DND-41 (cell line): ENCODE data around the gene ATXN2.

Experiments used
- ATAC-seq: fragments of 200-7000 bp; cut with Tn5 transposase; 3 replicates; pipeline ENCODE4 v1.9.1; 2021; ENCODE audit warnings: low read depth; ENCODE audit not compliant: insufficient read depth
- DNase-seq: peaks from one replicate; pipeline ENCODE4 v3.0.0-alpha.2; 2020
- H2AFZ ChIP-seq: 2 replicates; pipeline ENCODE4 v1.6.0; 2012; ENCODE audit warnings: low read depth, low read length
- H3K27ac ChIP-seq: 2 replicates; pipeline ENCODE4 v1.5.1; 2012; ENCODE audit warnings: low read length, inconsistent platforms
- H3K27me3 ChIP-seq: fragments of 200-600 bp; sonication (generic); 2 replicates; pipeline ENCODE4 v1.6.0; 2012; ENCODE audit warnings: low read length, mild to moderate bottlenecking, inconsistent platforms; ENCODE audit not compliant: insufficient read depth, poor library complexity
- H3K36me3 ChIP-seq: 2 replicates; pipeline ENCODE4 v1.5.1; 2012; ENCODE audit warnings: low read length, inconsistent platforms; ENCODE audit not compliant: insufficient read depth
- H3K4me1 ChIP-seq: 2 replicates; pipeline ENCODE4 v1.5.1; 2012; ENCODE audit warnings: mild to moderate bottlenecking, low read length; ENCODE audit not compliant: insufficient read depth
- H3K4me2 ChIP-seq: 2 replicates; pipeline ENCODE4 v1.6.0; 2012; ENCODE audit warnings: mild to moderate bottlenecking, moderate library complexity, low read length, inconsistent platforms; ENCODE audit not compliant: insufficient read depth
- H3K4me3 ChIP-seq, 2 experiments: fragments of 200-600 bp in 1 of 2; shearing (Covaris generic) in 1 of 2; 2 replicates each; pipeline ENCODE4 v1.5.1; 2012 to 2016; ENCODE audit warnings: inconsistent platforms in 2 of 2, low read length in 2 of 2, mild to moderate bottlenecking in 2 of 2, low read depth in 1 of 2, moderate library complexity in 1 of 2
- H3K79me2 ChIP-seq: 2 replicates; pipeline ENCODE4 v1.6.0; 2012; ENCODE audit warnings: low read length, inconsistent platforms; ENCODE audit not compliant: insufficient read depth
- H3K9ac ChIP-seq: 2 replicates; pipeline ENCODE4 v1.6.0; 2012; ENCODE audit warnings: low read depth, mild to moderate bottlenecking, inconsistent platforms, low read length, moderate library complexity
- H3K9me3 ChIP-seq: 2 replicates; pipeline ENCODE4 v1.5.1; 2012; ENCODE audit warnings: low read length, moderate library complexity, mild to moderate bottlenecking, inconsistent platforms; ENCODE audit not compliant: insufficient read depth, severe bottlenecking
- H4K20me1 ChIP-seq: 2 replicates; pipeline ENCODE4 v1.6.0; 2012; ENCODE audit warnings: low read length; ENCODE audit not compliant: insufficient read depth
- EZH2 ChIP-seq: IDR thresholded peaks from 3 replicates; pipeline ENCODE4 v1.6.1; 2012; ENCODE audit warnings: borderline replicate concordance, low read depth, mild to moderate bottlenecking, moderate library complexity, low read length, inconsistent platforms; ENCODE audit not compliant: severe bottlenecking
- TF ChIP-seq, protein P1 (sequence below): IDR thresholded peaks from 2 replicates; pipeline ENCODE4 v1.5.1; 2012; ENCODE audit warnings: borderline replicate concordance, low read length, moderate library complexity, mild to moderate bottlenecking; ENCODE audit not compliant: poor library complexity, severe bottlenecking; ENCODE audit errors: extremely low read depth

ATXN2 gene

DNA sequence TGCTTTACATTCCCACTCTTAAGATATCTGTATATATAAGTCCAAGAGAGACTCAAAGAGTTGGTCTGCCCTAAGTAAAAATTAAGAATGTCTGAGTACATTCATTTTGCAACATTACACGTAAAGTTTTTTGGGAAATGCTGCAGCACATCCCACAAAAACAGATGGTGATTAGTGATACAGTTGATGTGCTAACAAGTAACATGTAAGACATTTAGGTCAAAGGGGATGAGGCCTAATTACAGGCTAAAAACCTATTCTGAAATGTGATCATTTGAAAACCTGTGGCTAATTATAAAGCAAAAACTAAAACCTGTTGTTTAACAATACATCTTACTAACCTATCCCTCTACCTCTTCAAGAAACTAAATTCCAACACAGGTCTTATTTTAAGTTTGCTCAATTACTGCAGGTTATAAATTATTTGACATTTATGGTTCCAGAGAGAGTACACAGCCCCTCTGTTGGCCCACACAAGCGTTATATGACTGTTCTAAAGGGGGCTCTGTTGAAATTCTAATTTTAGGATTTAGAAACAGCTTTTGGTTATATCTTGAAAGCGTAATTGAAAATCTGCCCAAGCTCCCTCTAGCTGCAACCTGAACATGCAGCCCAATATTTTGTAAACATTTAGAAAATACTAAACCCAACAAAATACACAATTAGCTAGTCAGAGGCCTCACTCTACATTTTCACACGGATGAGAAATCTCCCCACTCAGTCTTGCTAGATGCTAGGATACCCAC is 43.7 kb upstream of the ATXN2 start:
- H3K4me3 ChIP-seq = no peak overlapping the region
- DNase-seq = no peak
- no peak overlapping the region for H2AFZ ChIP-seq
- H3K4me2 ChIP-seq = no peak overlapping the region
- H3K27me3 ChIP-seq = no peaks in the 10 kb centered on the region
- peaks cover 67% of the 10 kb centered on the region for H3K36me3 ChIP-seq
- peaks cover 5% of the 10 kb centered on the region; the same call in 1 of the 2 replicates for H4K20me1 ChIP-seq
- H3K27ac ChIP-seq = no peak overlapping the region
- H3K79me2 ChIP-seq = no peaks in the 10 kb centered on the region
- ATAC-seq = no peak
- no peaks in the 10 kb centered on the region for H3K4me1 ChIP-seq
- no peaks in the 10 kb centered on the region for H3K9me3 ChIP-seq
- no peak for TF ChIP-seq EZH2
- TF ChIP-seq, protein P1, sequence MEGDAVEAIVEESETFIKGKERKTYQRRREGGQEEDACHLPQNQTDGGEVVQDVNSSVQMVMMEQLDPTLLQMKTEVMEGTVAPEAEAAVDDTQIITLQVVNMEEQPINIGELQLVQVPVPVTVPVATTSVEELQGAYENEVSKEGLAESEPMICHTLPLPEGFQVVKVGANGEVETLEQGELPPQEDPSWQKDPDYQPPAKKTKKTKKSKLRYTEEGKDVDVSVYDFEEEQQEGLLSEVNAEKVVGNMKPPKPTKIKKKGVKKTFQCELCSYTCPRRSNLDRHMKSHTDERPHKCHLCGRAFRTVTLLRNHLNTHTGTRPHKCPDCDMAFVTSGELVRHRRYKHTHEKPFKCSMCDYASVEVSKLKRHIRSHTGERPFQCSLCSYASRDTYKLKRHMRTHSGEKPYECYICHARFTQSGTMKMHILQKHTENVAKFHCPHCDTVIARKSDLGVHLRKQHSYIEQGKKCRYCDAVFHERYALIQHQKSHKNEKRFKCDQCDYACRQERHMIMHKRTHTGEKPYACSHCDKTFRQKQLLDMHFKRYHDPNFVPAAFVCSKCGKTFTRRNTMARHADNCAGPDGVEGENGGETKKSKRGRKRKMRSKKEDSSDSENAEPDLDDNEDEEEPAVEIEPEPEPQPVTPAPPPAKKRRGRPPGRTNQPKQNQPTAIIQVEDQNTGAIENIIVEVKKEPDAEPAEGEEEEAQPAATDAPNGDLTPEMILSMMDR = no peak
- no peak overlapping the region for H3K9ac ChIP-seq

DNA sequence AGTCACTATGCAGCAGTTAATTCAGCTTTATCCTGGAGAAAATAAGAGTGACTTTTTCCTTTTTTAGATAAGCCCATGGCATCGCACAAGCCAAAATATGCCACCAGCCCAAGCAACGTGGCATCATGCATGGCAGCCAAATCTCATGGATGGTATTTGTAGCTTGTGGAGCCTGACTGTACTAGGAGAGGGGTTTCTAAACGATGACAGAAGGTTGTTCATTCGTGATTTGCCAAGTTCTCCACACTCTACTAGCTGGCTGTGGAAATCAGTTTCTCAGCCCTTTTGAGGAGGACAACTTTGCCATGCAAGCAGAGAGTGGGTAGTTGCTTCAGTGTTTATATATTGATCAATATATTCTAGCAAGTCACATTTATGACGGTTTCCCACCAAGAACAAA is 41.4 kb upstream of the ATXN2 start:
- Histone ChIP-seq H3K9ac (no peak overlapping the region), H4K20me1 (peaks cover under 1% of the 10 kb centered on the region; the same call in 1 of the 2 replicates), H3K4me2 (no peak overlapping the region), H3K36me3 (peaks cover 44% of the 10 kb centered on the region), H3K4me3 (no peak overlapping the region), H3K9me3 (no peaks in the 10 kb centered on the region), H2AFZ (no peak overlapping the region), H3K4me1 (no peaks in the 10 kb centered on the region), H3K27me3 (no peaks in the 10 kb centered on the region), H3K79me2 (no peaks in the 10 kb centered on the region), H3K27ac (no peak overlapping the region)
- DNase-seq (no peak), ATAC-seq (no peak)
- TF ChIP-seq, protein P1 = no peak

- no peak for TF ChIP-seq EZH2
- TF ChIP-seq, protein P1 = no peak
- Histone ChIP-seq H3K4me2 (no peak overlapping the region), H3K4me1 (no peaks in the 10 kb centered on the region), H2AFZ (no peak overlapping the region), H3K27me3 (no peaks in the 10 kb centered on the region), H3K9me3 (no peaks in the 10 kb centered on the region), H3K27ac (no peak overlapping the region), H3K79me2 (no peaks in the 10 kb centered on the region), H3K9ac (no peak overlapping the region), H3K4me3 (no peak overlapping the region), H4K20me1 (no peaks in the 10 kb centered on the region), H3K36me3 (peaks cover 27% of the 10 kb centered on the region)
- ATAC-seq (no peak), DNase-seq (no peak)
These were observed 39.4 kb upstream of the ATXN2 start for GRCh38 chr12:111638556-111638955.
